Body of pancreas (tissue), 4 donors: Measurements from ENCODE around the gene KLK1. TPM values are rescaled to one million over a fixed set of nuclear protein-coding genes. Genes with fewer than 3 reads are reported as not detected.

Experiments
- ATAC-seq: fragments of 150-250 bp; one replicate; pipeline ENCODE4 v1.9.1; 2016
- DNase-seq, 4 donors: peaks; one replicate each; pipeline ENCODE4 v3.0.0-alpha.2; 2019
- H3K27ac ChIP-seq, 4 donors: fragments of 200-600 bp; sonication (generic); 1 replicate in 3 of 4; 2 replicates in 1 of 4; pipeline versions ENCODE4 v1.5.1 to v1.6.1; 2016 to 2019; ENCODE audit warnings: mild to moderate bottlenecking in 1 of 4, mixed read lengths in 1 of 4, moderate library complexity in 1 of 4
- H3K27me3 ChIP-seq, 2 donors: fragments of 200-600 bp; sonication (generic); one replicate each; pipeline ENCODE4 v1.6.0; 2016; ENCODE audit warnings: mild to moderate bottlenecking in 1 of 2
- H3K36me3 ChIP-seq, 2 donors: fragments of 200-600 bp; sonication (generic); replicated peaks in 1 of 2; 2 replicates each; pipeline ENCODE4 v1.5.1; 2016; ENCODE audit warnings: low read depth in 2 of 2; ENCODE audit not compliant: insufficient read depth in 1 of 2
- H3K4me1 ChIP-seq: fragments of 200-600 bp; sonication (generic); one replicate; pipeline ENCODE4 v1.6.0; 2016
- H3K4me3 ChIP-seq, 2 donors: fragments of 200-600 bp; sonication (generic); 1 replicate in 1 of 2; 2 replicates in 1 of 2; pipeline ENCODE4 v1.5.1; 2016 to 2019
- H3K9me3 ChIP-seq, 3 donors: fragments of 200-600 bp; sonication (generic); 1 replicate in 2 of 3; 2 replicates in 1 of 3; pipeline ENCODE4 v1.5.1; 2016
- CTCF ChIP-seq, 7 experiments: fragments of 450-650 bp in 4 of 7; fragments of 200-600 bp in 3 of 7; sonication (generic) in 3 of 7; IDR thresholded peaks; one replicate each; pipeline ENCODE4 v1.5.1; 2016 to 2019; ENCODE audit warnings: antibody characterized with exemption in 7 of 7
- POLR2A ChIP-seq, 3 donors: fragments of 450-650 bp; IDR thresholded peaks; one replicate each; pipeline ENCODE4 v1.6.1; 2016; ENCODE audit warnings: antibody characterized with exemption in 3 of 3, mild to moderate bottlenecking in 2 of 3
- WGBS, 2 donors: methylation state at CpG; one replicate each; pipeline ENCODE4 v1.1.5; 2017; 5-methylcytosine and 5-hydroxymethylcytosine counted together
- intact Hi-C: fragments of 100-400 bp; cut with DNase I; formaldehyde crosslinking; loops from one replicate; pipeline ENCODE4 v1.15.1; 2023
- total RNA-seq, 2 donors: library from RNA; depleted of rRNA; stranded (reverse); fragments of >200 nt; gene quantifications; one replicate each; pipeline ENCODE4 v1.1.0, GENCODE V29; 2016

KLK1 gene
- total RNA-seq, 2 donors from 2014 or later = 937 to 947 TPM

- no peak overlapping the region for H3K4me3 ChIP-seq
- TF ChIP-seq CTCF (IDR thresholded peaks at IDR 0.05) (no peak), POLR2A (IDR thresholded peaks at IDR 0.05) (no peak)
- no peaks in the 10 kb centered on the region for H3K9me3 ChIP-seq
- DNase-seq (no peak), ATAC-seq (no peak)
- no peaks in the 10 kb centered on the region for H3K36me3 ChIP-seq
- intact Hi-C loops = no loop called here
- H3K27ac ChIP-seq = no peak overlapping the region
- H3K4me1 ChIP-seq = no peaks in the 10 kb centered on the region
- H3K27me3 ChIP-seq = no peaks in the 10 kb centered on the region
- WGBS, 2 donors = 66 to 77% methylated on average over 7 of the region's 7 CpGs
Measured at GRCh38 chr19:50861496-50862286, 38.1 kb upstream of the KLK1 start.

GRCh38 chr19:50861010-50861409 is 37.4 kb upstream of the KLK1 start:
- TF ChIP-seq POLR2A (IDR thresholded peaks at IDR 0.05) = no peak
- no peak for TF ChIP-seq CTCF (IDR thresholded peaks at IDR 0.05)
- intact Hi-C loops = no loop called here
- Histone ChIP-seq H3K9me3 (no peaks in the 10 kb centered on the region), H3K4me3 (no peak overlapping the region), H3K4me1 (no peaks in the 10 kb centered on the region), H3K27ac (no peak overlapping the region), H3K27me3 (no peaks in the 10 kb centered on the region), H3K36me3 (no peaks in the 10 kb centered on the region)
- DNase-seq = no peak
- no peak for ATAC-seq
- 67 to 80% methylated on average over 5 of the region's 5 CpGs for WGBS, 2 donors

GRCh38 chr19:50859849-50860248 is 36.3 kb upstream of the KLK1 start:
- Histone ChIP-seq H3K27me3 (no peaks in the 10 kb centered on the region), H3K36me3 (no peaks in the 10 kb centered on the region), H3K4me3 (no peak overlapping the region), H3K4me1 (no peaks in the 10 kb centered on the region), H3K27ac (no peak overlapping the region), H3K9me3 (no peaks in the 10 kb centered on the region)
- WGBS, 2 donors = 59 to 74% methylated on average over 4 of the region's 4 CpGs
- intact Hi-C loops = no loop called here
- ATAC-seq (no peak), DNase-seq (no peak)
- TF ChIP-seq CTCF (IDR thresholded peaks at IDR 0.05) (no peak), POLR2A (IDR thresholded peaks at IDR 0.05) (no peak)

- Histone ChIP-seq H3K36me3 (no peaks in the 10 kb centered on the region), H3K4me3 (no peak overlapping the region), H3K27ac (no peak overlapping the region), H3K27me3 (no peaks in the 10 kb centered on the region), H3K4me1 (no peaks in the 10 kb centered on the region), H3K9me3 (no peaks in the 10 kb centered on the region)
- peak in 3 of 4 donors; percentile 35 to 46 (median 45) for DNase-seq
- TF ChIP-seq CTCF (IDR thresholded peaks at IDR 0.05) = no peak
- no peak for TF ChIP-seq POLR2A (IDR thresholded peaks at IDR 0.05)
- ATAC-seq = no peak
- WGBS, 2 donors = 18 to 26% methylated on average over 7 of the region's 7 CpGs
- intact Hi-C loops = no loop called here
Measured at GRCh38 chr19:50858886-50859285, 35.3 kb upstream of the KLK1 start.

- Histone ChIP-seq H3K4me1 (no peaks in the 10 kb centered on the region), H3K27ac (no peak overlapping the region), H3K9me3 (no peaks in the 10 kb centered on the region), H3K36me3 (no peaks in the 10 kb centered on the region), H3K4me3 (no peak overlapping the region), H3K27me3 (no peaks in the 10 kb centered on the region)
- WGBS, 2 donors = 72 to 81% methylated on average over 6 of the region's 6 CpGs
- TF ChIP-seq CTCF (IDR thresholded peaks at IDR 0.05) (no peak), POLR2A (IDR thresholded peaks at IDR 0.05) (no peak)
- ATAC-seq (no peak), DNase-seq (no peak)
- intact Hi-C loops = no loop called here
Measured at GRCh38 chr19:50857366-50857765, 33.8 kb upstream of the KLK1 start.
